GM19043 (cell line): ENCODE data around the gene NRIP1.

Experiments used
- ATAC-seq: cut with Tn5 transposase; IDR thresholded peaks from one replicate; pipeline ENCODE4 v1.9.1; 2021; ENCODE audit warnings: low read depth; ENCODE audit not compliant: unreplicated experiment

NRIP1 gene

GRCh38 chr21:14926186-14926585 lies 138.6 kb downstream of the NRIP1 start:
- ATAC-seq: no peak

DNA sequence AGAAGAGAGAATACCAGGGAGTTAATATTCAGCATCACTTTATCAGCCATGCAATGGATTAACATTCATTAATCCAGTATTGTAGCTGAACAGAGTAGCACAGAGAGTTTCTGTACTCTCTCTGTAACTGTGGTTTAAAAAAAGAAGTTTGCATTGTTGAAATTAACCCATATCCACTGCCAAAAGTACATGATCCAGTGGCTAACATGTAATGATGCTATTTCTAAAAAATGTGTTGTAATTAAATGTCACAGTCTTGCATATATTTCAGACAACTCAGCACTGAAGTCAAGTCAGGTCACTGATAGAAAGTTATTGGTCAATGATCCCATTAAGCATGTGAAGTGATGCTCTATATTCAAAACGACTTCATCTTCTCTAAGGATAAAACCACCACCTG lies 141.3 kb downstream of the NRIP1 start:
- no peak for ATAC-seq

DNA sequence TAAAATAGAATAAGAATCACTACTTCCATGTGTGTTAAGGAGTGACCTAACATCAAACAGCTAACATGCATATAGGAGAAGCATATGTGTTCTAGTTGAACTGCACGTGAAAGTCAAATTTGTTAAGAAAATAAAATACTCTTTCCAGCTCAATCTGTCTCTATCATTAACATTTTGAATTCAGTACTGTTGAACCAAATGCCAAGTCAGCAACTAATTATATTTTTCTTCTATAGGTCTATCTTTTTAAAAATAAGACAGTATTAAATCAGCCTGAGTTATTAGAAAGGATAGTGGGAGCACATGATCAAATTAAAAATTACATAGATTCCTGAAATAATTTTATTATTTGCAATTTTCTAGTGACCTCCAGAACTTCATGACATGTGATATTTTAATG lies 141.8 kb downstream of the NRIP1 start:
- ATAC-seq: no peak

DNA sequence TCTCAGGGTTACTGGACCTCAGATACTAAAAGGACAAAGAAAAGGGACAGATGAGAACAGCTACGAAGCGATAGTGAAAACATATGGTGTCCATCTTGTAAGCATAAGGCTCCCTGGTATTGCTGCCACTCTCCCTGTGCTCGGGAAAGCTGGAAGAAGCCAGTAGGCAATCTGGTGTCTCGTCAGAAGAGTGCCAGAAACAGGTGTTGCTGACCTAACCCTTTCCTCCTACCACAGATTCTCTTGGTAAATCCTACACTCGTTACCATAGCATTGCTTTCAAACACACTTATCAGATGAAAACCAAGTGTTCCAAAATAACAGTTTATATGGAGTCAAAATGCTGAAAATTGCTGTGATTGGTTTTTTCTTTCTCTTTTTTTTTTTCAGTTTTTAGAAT lies 146.3 kb downstream of the NRIP1 start:
- ATAC-seq: no peak

GRCh38 chr21:14917762-14918161 lies 147.0 kb downstream of the NRIP1 start:
- no peak for ATAC-seq

DNA sequence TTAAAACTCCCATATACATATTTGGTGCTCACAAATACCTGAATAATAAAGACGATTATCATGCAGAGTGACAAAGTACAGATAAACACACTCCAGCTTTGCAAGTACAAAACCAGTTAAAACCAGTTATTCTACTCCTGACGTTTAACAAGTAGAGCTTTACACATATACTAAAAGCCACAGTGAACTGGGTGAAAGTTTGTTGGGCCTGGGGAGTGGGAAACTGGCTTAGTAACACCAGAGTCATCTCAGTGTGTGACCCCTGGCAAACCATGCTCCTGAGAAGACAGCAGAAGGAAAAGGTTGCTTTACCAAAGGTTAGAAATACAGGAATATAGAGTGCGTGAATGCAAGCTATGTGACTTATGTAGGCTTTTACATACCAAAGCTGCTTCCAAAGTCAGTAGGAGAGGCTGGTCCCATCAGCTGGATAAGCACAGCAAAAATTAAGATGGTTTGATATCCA lies 148.1 kb downstream of the NRIP1 start:
- ATAC-seq: no peak

DNA sequence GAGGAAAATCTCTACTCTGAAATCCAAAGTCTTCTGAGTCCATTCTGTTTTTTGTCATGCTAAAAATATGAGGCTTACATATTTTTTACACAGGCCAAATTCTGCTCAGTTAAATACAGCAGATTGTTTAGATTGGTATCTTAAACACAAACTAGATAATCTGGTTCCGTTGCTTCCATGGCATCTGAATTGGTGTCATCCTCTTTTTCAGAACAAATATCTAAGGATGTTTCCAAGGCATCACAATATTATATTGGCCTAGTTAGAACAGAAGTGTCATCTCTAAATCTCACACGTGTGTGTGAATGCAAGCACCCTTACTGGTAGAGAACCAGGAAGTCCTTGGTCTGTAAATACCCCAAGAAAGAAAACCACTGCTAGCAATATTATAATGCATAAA lies 151.2 kb downstream of the NRIP1 start:
- ATAC-seq: no peak

DNA sequence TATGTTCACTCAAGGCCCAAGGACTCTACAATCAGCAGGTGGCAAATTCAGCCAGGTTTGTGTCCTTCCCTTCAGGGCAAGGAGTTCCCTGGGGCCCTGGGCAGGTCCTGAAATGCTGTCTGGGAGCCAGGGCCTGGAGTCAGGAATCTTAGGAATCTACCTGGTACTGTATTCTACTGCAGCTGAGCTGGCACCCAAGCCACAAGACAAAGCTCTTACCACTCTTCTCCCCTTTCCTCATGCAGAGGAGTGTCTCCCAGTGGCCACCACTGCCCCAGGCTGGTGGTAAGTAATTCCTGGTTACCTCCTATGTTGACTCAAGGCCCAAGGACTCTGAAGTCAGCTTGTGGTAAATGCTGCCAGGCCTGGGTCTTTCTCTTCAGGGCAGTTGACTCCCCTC lies 153.4 kb downstream of the NRIP1 start:
- no peak for ATAC-seq
